Embryonic facial prominence (tissue), 1 donor: ENCODE data around the gene PROP1.
"Not testable (repeated sequence)": the region's sequence is repeated elsewhere in the genome, so short reads cannot be mapped to it uniquely, and the experiment has no call there.

Experiments used
- DNase-seq: peaks from one replicate; pipeline ENCODE4 v3.0.0-alpha.2; 2016; ENCODE audit errors: extremely low spot score

PROP1 gene

DNA sequence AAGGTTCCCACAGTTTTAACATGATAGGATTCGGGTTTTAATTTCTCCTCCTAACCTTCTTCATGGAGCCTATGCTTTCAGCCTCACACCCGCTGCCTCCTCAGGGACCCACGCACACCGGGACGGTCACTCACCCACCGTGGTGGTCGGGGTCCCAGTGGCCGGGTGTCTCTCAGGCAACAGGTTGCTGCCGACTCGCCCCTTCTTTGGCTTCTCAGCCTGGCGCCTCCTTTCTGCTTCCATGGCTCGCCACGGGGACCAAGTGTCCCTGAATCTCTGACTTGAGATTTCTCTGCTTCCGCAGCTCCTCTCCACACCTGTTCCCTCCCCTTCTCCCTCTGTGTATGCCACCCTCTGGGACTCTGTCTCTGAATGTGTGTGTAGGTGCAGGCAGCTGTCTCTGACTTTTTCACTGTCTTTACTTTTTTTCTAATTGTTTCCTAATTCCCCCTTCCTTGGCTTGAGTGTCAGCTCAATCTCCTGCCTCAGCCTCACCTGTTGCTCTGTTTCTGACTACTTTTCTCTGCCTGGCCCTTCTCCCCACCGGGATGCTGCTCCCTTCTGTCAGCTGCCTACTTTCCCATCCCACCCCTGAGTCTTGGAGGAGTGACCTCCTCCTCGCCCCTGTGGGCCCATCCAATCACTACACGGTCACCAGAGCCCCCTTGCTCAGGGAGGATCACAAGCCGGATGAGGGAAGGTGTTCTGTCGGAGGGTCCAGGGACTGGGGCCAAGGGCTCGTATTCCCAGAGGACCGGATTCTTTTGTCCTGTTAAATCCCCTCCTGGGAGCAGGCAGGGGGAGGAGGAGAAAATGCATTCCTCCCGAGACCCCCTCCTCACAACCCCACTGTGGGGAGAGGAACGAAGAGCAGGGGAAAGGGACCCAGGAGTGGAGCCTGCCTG lies at the start of gene PROP1:
TSS of gene PROP1 (minus strand) at position 552 of the 905 bp plus-strand sequence. CDS start at position 243, 309 bp downstream.
- no peak for DNase-seq

DNA sequence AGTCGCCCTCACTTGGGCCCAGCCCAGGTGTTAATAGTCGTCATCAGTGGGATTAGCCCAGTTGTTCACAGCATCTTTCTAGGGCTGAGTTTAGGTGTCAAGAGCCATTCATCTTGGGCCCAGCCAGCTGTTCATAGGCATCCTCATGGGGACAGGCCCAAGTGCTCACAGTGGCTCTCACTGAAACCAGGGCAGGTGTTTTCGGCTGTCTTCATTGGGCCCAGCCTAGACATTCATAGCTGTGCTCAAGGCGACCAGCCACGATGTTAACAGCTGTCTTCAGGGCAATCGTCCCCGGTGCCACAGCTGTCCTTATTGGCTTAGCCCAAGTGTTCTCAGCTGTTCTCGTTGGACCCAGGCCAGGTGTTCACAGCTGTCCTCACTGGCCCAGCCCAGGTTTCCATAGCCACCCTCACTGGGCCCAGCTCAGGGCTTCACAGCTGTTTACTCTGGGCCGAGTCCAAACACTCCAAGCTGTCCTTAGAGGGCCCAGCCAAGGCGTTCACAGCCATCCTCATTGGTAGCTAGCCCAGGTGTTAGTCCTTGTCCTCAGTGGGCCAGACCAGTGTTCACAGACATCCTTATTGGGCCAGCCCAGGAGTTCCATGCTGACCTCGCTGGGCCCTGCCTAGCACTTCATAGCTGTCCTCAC lies 23.5 kb upstream of the PROP1 start:
- DNase-seq, result not testable (repeated sequence)

- not testable (repeated sequence) for DNase-seq
These were observed 16.7 kb upstream of the PROP1 start for GRCh38 chr5:178012758-178013157.

GRCh38 chr5:178011816-178012554 lies 15.9 kb upstream of the PROP1 start:
- DNase-seq, result not testable (repeated sequence)

DNA sequence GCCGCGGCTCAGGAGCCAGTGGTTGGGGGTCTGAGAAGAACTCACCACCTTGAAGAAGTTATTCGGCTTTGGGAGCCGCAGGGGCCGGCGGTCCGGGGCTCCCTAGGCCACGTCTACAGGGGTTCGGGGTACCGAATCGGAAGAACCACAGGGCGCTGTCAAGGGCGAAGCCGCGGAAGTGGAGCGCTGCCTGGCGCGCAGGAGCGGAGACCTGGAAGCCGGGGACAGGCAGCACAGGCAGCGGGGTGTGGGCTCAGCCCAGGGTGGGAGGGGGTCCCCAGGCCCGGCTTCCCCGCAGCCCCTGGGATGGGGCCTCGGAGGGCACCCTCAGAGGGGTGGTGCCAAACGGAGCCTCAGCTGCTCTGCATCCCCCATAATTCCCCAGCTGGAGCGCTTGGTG lies 11.2 kb upstream of the PROP1 start:
- DNase-seq, result not testable (repeated sequence)

DNA sequence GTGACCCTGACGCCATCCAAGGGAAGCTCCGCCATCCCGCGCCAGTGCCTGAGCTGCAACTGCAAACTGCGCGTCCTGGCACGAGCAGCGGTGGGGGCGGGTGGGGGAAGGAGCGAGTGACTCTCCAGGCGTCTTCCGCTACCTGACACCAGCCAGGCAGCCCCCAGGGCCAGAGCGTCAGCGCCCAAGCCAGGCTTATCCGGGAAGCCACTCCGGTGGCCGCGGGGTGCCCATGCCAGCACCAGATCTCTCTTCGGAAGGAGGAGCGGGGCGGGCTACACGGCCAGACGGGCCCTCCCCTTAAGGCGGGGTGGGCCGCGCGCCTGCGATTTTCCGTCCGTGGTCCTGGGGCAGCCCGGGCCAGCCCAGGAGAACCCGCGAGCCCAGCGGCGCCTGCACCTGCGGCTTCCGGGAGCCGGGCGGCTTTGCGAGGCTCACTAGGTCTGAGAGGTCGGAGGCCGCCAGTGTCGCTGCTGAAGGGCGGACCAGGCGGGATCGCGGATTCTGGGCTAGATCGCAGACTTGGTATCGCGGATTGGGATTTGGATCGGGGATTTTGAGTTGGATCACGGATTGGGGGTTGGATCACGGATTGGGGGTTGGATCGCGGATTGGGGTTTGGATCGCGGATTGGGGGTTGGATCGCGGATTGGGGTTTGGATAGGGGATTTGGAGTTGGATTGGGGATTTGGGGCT lies 10.6 kb upstream of the PROP1 start:
- not testable (repeated sequence) for DNase-seq

DNA sequence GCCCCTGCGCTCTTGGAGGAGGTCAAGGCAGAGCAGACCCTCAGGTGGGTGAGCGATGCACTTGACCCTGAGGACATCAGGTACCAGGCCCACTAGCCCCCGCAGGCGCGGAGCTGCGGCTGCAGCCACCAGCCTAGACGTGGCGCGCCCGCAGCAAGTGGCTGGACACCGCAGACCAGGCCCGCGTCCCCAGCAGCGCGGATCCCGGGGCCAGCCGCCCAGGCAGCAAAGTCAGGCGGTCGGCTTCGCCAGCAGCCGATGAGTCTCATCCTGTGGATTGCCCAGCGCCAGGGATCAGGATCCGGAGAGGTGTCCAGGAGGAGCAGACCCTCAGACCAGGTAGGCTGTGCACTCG lies 10.1 kb upstream of the PROP1 start:
- DNase-seq, result not testable (repeated sequence)

GRCh38 chr5:177997846-177998245 lies 1.8 kb upstream of the PROP1 start:
- DNase-seq, result no peak

DNA sequence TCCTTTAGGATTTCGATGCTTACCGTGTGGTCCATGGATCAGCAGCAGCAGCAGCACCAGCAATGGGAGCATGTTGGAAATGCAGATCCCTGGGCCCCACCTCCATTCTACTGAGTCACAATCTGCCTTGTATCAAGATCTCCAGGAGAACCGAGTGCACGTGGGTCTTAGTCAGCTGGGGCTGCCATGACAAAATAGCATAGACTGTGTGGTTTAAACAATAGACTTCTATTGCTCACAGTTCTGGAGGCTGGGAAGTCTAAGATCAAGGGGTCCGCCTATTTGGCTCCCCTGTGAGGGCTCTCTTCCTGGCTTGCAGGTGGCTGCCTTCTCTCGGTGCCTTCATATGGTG lies 1.3 kb upstream of the PROP1 start:
- DNase-seq, result no peak

GRCh38 chr5:177996660-177997318 lies 747 bp upstream of the PROP1 start:
- DNase-seq, result no peak

- DNase-seq, result no peak
These were observed 1.4 kb downstream of the PROP1 start for GRCh38 chr5:177994561-177995190.

- DNase-seq, result no peak
These were observed 2.0 kb downstream of the PROP1 start for GRCh38 chr5:177994063-177994462.

DNA sequence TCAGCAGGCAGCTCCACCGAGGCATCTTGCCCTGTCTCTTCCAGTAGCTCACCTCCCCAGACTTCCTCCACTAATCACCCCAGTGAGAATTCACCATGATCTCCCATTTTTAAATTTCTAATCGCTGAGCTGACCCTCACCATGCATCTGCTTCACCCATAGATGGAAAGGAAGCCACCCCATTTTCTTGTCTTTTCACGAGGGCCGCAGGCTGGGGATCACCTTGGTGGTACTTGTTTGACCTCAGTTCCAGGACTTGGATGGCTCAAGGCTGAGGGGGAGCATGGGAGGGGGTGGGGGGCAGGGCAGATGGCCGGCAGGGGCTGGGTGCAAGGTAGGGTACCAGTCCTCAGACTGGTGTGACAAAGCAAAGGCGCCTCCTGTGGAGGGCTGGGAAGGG lies 3.6 kb downstream of the PROP1 start:
- no peak for DNase-seq

DNA sequence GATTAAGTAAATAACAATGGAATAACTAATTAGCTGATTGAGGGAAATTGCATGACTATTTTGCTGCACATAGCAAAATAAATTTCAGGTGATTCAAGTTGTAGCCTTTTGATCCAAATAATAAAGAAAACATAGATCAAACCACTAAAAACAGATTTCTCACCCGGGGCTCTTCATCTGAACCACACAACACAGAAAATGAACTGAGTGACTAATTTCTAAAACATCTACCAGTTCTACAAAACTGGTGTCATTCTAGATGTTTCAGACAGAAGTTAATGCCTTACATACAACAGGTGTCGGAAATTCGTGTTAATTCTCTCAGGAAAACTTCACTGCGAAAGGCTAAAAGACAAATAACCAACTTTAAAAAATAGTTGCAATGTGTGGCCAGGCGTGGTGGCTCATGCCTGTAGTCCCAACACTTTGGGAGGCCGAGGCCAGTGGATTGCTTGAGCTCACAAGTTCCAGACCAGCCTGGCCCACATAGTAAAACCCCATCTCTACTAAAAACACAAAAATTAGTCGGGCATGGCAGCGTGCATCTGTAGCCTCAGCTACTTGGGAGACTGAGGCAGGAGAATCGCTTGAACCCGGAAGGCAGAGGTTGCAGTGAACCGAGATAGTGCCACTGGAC lies 6.9 kb downstream of the PROP1 start:
- no peak for DNase-seq

DNA sequence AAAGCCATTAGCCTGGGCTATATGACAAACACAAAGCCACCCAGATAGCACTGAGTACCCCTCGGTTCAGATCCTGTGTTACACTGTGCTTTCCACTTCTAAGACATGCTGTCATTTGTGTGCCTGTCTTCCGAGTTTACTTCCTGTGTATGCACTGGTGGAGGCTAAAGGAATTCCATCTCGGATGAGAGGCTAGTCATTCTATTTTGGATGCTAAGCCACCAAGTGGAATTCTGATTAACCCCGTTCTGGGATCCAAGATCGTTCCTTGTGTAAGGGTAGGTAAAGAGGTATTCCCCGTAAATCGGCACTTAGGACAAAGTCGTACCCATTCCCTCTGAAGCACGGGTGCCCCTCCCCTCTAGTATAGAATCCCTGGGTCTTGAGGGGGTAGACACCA lies 8.7 kb downstream of the PROP1 start:
- no peak for DNase-seq

DNA sequence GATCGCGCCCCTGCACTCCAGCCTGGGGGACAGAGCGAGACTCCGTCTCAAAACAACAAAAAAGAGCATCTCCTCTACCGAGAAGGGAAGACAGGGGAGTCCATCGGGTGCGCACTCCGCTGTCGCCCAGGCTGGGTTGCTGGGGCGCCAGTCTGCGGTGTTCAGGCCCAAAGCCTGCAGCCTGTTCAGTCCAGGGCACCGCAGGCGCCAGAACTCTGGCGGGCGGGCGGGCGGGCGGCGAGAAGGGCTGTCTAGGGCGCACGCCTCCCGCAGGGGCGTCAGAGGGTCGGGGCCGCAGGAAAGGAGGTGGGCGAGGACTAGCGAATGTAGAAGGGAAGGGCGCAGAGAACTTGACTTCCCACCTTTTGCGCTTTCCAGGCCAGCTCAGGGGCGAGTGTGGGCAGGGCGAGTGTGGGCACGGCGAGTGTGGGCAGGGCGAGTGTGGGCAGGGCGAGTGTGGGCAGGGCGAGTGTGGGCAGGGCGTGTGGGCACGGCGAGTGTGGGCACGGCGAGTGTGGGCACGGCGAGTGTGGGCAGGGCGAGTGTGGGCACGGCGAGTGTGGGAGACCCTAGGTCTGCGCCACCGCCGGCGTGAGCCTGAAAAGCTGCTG lies 10.5 kb downstream of the PROP1 start:
- no peak for DNase-seq

GRCh38 chr5:177984584-177985206 lies 11.3 kb downstream of the PROP1 start:
- no peak for DNase-seq

- no peak for DNase-seq
These were observed 12.1 kb downstream of the PROP1 start for GRCh38 chr5:177983763-177984583.

GRCh38 chr5:177982956-177983355 lies 13.1 kb downstream of the PROP1 start:
- no peak for DNase-seq
